ENCODE measurements around the gene NEK5. TPM values are rescaled to one million over a fixed set of nuclear protein-coding genes. Genes with fewer than 3 reads are reported as not detected.
"Not testable (repeated sequence)": the region's sequence is repeated elsewhere in the genome, so short reads cannot be mapped to it uniquely, and the experiment has no call there.

NEK5 gene
- total and polyA plus RNA-seq, 2 experiments from 2014 or later, result 0.73 to 1.3 TPM

DNA sequence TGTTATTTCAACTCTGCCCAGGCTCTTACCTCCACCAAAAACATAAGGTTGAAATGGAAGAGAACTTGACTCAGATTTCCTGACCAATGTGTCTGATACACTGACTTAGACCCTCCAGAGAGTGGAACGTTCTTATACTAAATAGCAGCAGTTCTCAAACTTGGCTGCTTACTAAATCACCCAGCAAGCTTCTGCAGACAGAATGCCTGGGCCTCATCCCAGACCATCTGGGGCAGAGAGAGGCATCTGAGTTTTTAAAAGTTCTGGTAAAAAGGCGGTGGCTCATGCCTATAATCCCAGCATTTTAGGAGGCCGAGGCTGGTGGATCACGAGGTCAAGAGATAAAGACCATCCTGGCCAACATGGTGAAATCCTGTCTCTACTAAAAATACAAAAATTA is 46.3 kb downstream of the NEK5 start:
- H3K36me3 Mint-ChIP-seq (ENCODE audit: low read depth), result peaks cover 6% of the 10 kb centered on the region; the same call in 2 of the 3 replicates
- H3K4me2 ChIP-seq, result no peak overlapping the region
- no peaks in the 10 kb centered on the region for H3K27me3 Mint-ChIP-seq (ENCODE audit: insufficient read depth, low read depth, poor library complexity)
- H3F3A ChIP-seq (replicated peaks; ENCODE audit: low read depth), result no peaks in the 10 kb centered on the region
- DNase-seq (ENCODE audit: low spot score) (no peak), ATAC-seq (no peak)
- H3K4me1 Mint-ChIP-seq, result no peaks in the 10 kb centered on the region
- H3K4me3 ChIP-seq, result no peak overlapping the region
- peaks cover 10% of the 10 kb centered on the region; the same call in 1 of the 3 replicates for H3K9me3 Mint-ChIP-seq
- no peaks in the 10 kb centered on the region for H3K9me2 ChIP-seq (ENCODE audit: insufficient read depth)
- H4K20me1 ChIP-seq (replicated peaks; ENCODE audit: insufficient read depth), result no peaks in the 10 kb centered on the region
- TF ChIP-seq POLR2AphosphoS5 (IDR thresholded peaks at IDR 0.05; ENCODE audit: low read depth) (no peak), STAT1 (IDR thresholded peaks at IDR 0.05; ENCODE audit: unreplicated experiment) (no peak)
- H3K27ac Mint-ChIP-seq, result no peak overlapping the region
- no peaks in the 10 kb centered on the region for H3K27me3 ChIP-seq (ENCODE audit: insufficient read depth)
- no peaks in the 10 kb centered on the region for H3K79me2 ChIP-seq (replicated peaks; ENCODE audit: insufficient read depth)
- no peak overlapping the region; the same call in 1 of the 2 replicates for H2AFZ ChIP-seq
- no peak overlapping the region for H3K27ac ChIP-seq (ENCODE audit: low read depth)
- no peaks in the 10 kb centered on the region for H3K4me1 ChIP-seq (ENCODE audit: insufficient read depth)
- H3K4me3 Mint-ChIP-seq, result no peak overlapping the region
- no peaks in the 10 kb centered on the region for H3K36me3 ChIP-seq (ENCODE audit: insufficient read depth)

GRCh38 chr13:52079891-52080290 is 49.0 kb downstream of the NEK5 start:
- H3F3A ChIP-seq (replicated peaks; ENCODE audit: low read depth); H3K4me2 ChIP-seq; H3K4me3 Mint-ChIP-seq; H3K4me1 ChIP-seq (ENCODE audit: insufficient read depth); H4K20me1 ChIP-seq (replicated peaks; ENCODE audit: insufficient read depth); H3K27ac ChIP-seq (ENCODE audit: low read depth); H3K9me2 ChIP-seq (ENCODE audit: insufficient read depth); DNase-seq (ENCODE audit: low spot score); H3K4me3 ChIP-seq; ATAC-seq; H2AFZ ChIP-seq; H3K36me3 ChIP-seq (ENCODE audit: insufficient read depth); H3K27me3 Mint-ChIP-seq (ENCODE audit: insufficient read depth, low read depth, poor library complexity); H3K4me1 Mint-ChIP-seq; H3K27me3 ChIP-seq (ENCODE audit: insufficient read depth); H3K79me2 ChIP-seq (replicated peaks; ENCODE audit: insufficient read depth); H3K36me3 Mint-ChIP-seq (ENCODE audit: low read depth); H3K27ac Mint-ChIP-seq: not testable (repeated sequence)
- H3K9me3 Mint-ChIP-seq, result peaks cover 10% of the 10 kb centered on the region; the same call in 1 of the 3 replicates

DNA sequence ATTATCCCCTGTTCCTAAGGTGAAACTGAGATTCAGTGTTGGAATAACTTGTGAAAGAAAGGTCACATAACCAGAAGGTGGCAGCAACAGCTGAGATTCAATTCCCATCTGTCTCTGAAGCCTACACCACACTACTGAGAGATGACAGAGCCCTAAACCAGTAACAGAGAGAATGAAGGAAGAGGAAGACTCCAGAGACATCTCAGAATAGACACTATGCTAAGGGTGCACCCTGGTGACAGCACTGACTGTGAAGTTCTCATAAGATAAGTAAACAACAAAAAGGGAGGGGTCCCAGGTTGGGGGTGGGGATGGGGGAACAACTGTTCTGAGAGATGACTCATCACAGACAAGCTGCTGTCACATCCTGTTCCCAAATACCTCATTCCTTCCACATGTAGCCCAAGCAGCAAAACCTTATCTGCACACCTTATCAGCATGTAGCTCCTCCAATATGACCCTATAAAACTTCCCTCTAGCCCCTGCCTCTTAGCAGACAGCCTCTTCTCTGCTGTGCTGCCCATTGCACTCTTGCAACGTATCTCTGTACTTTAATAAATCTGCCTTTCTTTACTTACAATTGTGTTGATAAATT is 57.8 kb downstream of the NEK5 start:
- H3K4me1 ChIP-seq (ENCODE audit: insufficient read depth), result no peaks in the 10 kb centered on the region

More for the DNA sequence above, 57.8 kb downstream of the NEK5 start:
- H3K36me3 Mint-ChIP-seq (ENCODE audit: low read depth), result peaks cover 40% of the 10 kb centered on the region
- Histone ChIP-seq H2AFZ (no peak overlapping the region), H3K36me3 (ENCODE audit: insufficient read depth) (0 out of 2 replicates have a peak, but pooled peaks cover 4% of the 10 kb centered on the region), H3K4me3 (no peak overlapping the region), H3K79me2 (replicated peaks; ENCODE audit: insufficient read depth) (no peaks in the 10 kb centered on the region), H3K27ac (ENCODE audit: low read depth) (no peak overlapping the region), H3F3A (replicated peaks; ENCODE audit: low read depth) (no peaks in the 10 kb centered on the region), H4K20me1 (replicated peaks; ENCODE audit: insufficient read depth) (no peaks in the 10 kb centered on the region), H3K27me3 (ENCODE audit: insufficient read depth) (no peaks in the 10 kb centered on the region), H3K4me2 (no peak overlapping the region), H3K9me2 (ENCODE audit: insufficient read depth) (no peaks in the 10 kb centered on the region)
- no peaks in the 10 kb centered on the region for H3K4me1 Mint-ChIP-seq
- H3K27me3 Mint-ChIP-seq (ENCODE audit: insufficient read depth, low read depth, poor library complexity), result no peaks in the 10 kb centered on the region
- no peak overlapping the region for H3K27ac Mint-ChIP-seq
- TF ChIP-seq, protein P1, sequence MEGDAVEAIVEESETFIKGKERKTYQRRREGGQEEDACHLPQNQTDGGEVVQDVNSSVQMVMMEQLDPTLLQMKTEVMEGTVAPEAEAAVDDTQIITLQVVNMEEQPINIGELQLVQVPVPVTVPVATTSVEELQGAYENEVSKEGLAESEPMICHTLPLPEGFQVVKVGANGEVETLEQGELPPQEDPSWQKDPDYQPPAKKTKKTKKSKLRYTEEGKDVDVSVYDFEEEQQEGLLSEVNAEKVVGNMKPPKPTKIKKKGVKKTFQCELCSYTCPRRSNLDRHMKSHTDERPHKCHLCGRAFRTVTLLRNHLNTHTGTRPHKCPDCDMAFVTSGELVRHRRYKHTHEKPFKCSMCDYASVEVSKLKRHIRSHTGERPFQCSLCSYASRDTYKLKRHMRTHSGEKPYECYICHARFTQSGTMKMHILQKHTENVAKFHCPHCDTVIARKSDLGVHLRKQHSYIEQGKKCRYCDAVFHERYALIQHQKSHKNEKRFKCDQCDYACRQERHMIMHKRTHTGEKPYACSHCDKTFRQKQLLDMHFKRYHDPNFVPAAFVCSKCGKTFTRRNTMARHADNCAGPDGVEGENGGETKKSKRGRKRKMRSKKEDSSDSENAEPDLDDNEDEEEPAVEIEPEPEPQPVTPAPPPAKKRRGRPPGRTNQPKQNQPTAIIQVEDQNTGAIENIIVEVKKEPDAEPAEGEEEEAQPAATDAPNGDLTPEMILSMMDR (conservative IDR thresholded peaks at IDR 0.05; ENCODE audit: low read depth in 2 of 2), result peak in 1 of 2 experiments; percentile 17; a peak in 1 of 4 replicates
- no peak for TF ChIP-seq EZH2 (IDR thresholded peaks at IDR 0.05; ENCODE audit: low read depth, unreplicated experiment)
- no peak overlapping the region for H3K4me3 Mint-ChIP-seq
- H3K9me3 Mint-ChIP-seq, result peaks cover 68% of the 10 kb centered on the region
- DNase-seq (ENCODE audit: low spot score) (no peak), ATAC-seq (no peak)

All from GM23338 (cell line).